8988T (cell line): ENCODE measurements around the gene GPC2.
"Not testable (repeated sequence)": the region's sequence is repeated elsewhere in the genome, so short reads cannot be mapped to it uniquely, and the experiment has no call there.

Experiments
- DNase-seq: peaks from one replicate; pipeline ENCODE4 v3.0.0; 2011

GPC2 gene

GRCh38 chr7:100148225-100148558, 29.0 kb downstream of the GPC2 start:
- no peak for DNase-seq

GRCh38 chr7:100147278-100147677, 29.9 kb downstream of the GPC2 start:
- DNase-seq: no peak

DNA sequence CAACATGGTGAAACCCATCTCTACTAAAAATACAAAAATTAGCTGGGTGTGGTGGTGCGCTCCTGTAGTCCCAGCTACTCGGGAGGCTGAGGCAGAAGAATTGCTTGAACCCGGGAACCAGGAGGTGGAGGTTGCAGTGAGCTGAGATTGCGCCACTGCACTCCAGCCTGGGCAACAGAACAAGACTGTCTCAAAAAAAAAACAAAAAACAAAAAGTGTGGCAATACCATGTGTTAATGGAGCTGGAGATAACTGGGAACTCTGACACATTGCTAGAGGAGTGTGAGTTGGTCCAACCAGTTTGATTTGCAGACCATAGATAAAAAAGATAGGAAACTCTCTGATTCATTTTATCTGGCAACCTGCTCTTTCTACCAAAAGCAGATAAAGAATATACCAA, 30.8 kb downstream of the GPC2 start:
- not testable (repeated sequence) for DNase-seq

GRCh38 chr7:100142461-100142860, 34.7 kb downstream of the GPC2 start:
- DNase-seq: no peak

DNA sequence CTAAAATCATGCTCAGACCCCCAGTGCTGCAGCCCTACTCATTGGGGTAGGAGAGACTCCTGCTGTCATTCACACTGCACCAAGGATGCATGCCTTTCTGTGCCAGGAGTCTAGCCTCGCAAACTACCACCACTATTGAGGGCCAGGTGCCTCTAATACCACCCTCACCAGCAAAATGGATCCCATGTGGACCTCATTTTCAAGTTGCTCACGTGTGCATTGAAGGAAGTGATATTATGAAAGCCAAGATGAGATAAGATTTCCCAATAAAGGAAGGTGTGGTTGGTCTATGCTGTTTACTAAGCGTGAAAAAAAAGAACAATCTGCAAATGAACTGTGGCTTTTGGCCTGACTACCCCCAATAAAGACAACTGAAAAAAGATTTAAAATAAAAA, 35.6 kb downstream of the GPC2 start:
- DNase-seq: no peak

DNA sequence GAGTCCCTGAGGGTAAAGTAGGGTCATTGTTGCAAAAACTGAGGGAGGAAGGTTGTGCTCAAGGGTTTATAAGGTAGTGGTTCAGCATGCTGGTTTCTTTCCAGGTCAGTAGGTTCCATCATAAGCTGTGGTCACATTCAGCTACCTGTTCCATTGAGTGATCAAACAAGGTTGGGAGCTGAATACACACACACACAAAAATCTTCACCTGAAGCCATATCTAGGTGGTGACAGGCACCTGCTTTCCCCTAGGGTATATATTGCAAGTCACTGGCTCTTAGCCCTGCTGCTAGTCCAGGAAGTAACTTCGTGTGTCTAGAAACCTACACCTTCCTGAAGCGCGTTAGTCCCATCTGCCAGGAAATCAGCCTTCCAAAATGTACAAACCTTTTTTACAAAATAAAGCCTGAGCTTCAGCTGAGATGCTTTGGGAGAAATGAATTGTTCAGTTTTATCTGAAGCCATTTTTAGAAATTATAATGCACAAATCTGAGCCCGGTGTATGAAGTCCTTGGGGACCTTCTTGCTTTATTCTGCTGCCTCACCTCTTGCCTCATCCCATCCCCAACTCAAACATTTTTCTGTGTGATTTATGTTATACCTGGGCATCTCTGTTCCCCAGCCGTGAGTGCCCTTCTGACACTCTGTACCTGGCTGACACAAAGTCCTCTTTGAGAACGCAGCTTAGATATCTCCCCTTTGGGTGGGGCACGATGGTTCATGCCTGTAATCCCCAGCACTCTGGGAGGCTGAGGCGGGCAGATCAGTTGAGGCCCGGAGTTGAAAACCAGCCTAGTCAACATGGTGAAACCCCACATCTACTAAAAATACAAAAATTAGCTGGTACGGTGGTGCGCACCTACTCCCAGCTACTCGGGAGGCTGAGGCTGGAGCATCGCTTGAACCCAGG, 39.1 kb downstream of the GPC2 start:
- no peak for DNase-seq

GRCh38 chr7:100132697-100133151, 44.5 kb downstream of the GPC2 start:
- DNase-seq: no peak

DNA sequence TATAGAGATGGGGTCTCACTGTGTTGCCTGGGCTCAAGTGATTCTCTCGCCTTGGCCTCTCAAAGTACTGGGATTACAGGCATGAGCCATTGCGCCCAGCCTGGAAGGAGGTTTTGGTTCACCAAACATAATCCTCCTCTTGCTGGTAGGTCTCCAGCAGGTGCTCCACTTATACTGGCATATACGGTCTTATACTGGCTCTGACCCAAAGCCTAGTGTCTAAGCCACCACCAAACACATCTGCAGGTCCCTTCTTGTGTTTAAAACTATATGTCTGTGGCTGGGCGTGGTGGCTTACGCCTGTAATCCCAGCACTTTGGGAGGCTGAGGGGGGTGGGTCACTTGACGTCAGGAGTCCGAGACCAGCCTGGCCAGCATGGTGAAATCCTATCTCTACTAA, 45.1 kb downstream of the GPC2 start:
- no peak for DNase-seq

GRCh38 chr7:100130608-100131453, 46.4 kb downstream of the GPC2 start:
- peak; percentile 70 for DNase-seq

GRCh38 chr7:100130220-100130607, 47.0 kb downstream of the GPC2 start:
- DNase-seq: not testable (repeated sequence)

GRCh38 chr7:100128637-100128963, 48.6 kb downstream of the GPC2 start:
- no peak for DNase-seq

DNA sequence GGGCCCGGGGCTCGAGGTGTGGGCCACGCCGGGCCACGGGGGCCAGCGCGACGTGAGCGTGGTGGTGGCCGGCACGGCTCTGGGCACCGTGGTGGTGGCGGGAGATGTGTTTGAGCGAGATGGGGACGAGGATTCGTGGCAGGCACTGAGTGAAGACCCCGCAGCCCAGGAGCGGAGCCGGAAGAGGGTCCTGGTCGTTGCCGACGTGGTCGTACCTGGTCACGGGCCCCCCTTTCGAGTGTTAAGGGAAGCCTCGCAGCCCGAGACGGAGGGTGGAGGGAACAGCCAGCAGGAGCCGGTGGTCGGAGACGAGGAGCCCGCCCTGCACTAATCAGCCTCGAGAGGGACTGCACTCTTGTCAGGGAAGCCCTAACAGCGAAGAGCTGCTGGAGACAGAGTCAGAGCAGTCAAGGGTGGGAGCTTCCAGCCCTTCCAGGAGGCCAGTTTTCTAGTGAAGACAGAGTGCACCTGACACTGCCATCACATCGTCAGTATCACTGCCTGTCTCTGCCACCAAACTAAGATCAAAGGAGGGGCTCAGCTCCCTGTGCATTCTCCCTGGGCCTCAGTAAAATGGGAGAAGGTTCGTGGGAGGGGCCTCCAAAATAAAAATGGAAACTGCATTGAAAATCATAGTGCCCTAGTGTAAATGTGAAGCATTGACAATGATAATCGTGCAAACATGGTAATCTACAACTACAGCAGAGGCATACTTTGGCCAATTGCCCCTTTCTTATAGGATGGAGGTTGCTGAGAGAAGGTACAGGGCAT, 49.1 kb downstream of the GPC2 start:
- no peak for DNase-seq

GRCh38 chr7:100126931-100127865, 50.0 kb downstream of the GPC2 start, which contains the start of gene MBLAC1:
Gene MBLAC1, plus strand, starts transcription at chr7:100126967. Its CDS starts 429 bp downstream, at chr7:100127396.
- peak; percentile 65 for DNase-seq

DNA sequence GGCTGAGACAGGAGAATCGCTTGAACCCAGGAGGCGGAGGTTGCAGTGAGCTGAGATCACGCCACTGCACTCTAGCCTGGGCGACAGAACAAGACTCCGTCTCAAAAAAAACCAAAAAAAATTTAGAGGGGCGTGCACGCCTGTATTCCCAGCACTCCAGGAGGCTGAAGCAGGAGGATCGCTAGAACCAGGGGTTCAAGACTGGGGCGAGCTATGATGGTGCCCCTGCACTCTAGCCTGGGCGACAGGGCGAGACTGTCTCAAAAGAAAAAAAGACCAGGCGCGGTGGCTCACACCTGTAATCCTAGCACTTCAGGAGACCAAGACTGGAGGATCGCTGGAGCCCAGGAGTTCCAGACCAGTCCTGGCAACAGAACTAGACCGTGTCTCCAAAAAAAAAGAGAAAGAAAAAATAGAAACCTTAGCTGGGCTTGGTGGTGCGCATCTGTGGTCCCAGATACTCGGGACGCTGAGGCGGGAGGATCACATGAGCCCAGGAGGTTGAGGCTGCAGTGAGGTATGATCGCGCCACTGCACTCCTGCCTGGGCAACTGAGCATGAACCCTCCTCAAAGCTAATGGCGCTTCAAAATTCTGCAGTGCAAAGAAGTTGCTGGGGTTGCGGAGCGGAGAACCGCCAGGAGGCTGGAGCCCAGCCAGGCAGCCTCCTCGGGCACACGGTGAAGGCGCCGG, 50.8 kb downstream of the GPC2 start:
- no peak for DNase-seq

DNA sequence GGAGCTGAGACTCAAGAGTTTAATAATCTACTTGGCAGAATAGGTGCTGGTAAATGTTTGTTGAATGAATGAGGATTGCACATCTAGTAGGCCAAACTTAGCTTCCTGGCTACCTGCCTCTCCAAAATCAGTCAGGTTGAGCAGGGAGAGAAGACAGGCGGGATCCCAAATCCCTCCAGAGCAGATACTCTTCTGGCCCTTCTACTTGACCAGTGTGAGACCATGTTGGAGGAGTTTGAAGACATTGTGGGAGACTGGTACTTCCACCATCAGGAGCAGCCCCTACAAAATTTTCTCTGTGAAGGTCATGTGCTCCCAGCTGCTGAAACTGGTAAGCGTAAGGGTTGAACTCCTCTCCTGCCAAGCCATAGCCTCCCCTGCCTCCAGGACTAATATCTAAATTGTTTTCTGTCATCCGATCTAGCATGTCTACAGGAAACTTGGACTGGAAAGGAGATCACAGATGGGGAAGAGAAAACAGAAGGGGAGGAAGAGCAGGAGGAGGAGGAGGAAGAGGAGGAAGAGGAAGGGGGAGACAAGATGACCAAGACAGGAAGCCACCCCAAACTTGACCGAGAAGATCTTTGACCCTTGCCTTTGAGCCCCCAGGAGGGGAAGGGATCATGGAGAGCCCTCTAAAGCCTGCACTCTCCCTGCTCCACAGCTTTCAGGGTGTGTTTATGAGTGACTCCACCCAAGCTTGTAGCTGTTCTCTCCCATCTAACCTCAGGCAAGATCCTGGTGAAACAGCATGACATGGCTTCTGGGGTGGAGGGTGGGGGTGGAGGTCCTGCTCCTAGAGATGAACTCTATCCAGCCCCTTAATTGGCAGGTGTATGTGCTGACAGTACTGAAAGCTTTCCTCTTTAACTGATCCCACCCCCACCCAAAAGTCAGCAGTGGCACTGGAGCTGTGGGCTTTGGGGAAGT, 52.6 kb downstream of the GPC2 start:
- no peak for DNase-seq

DNA sequence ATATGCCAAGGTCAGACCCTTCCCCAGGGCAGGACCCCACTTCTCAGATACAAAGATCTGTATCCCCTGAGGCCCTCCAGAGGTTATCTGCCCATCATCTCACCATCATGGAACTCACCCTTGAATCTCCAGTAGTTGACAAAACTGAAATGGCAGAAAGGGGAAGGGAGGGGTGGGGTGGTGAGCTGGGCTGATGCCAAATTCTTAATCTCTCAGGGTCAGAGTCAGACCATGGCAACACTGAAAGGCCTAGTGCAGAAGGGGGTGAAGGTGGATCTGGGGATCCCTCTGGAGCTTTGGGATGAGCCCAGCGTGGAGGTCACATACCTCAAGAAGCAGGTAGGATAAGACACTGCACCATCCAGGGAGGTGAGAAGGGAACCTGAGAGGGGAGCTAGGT, 54.6 kb downstream of the GPC2 start:
- DNase-seq: no peak

DNA sequence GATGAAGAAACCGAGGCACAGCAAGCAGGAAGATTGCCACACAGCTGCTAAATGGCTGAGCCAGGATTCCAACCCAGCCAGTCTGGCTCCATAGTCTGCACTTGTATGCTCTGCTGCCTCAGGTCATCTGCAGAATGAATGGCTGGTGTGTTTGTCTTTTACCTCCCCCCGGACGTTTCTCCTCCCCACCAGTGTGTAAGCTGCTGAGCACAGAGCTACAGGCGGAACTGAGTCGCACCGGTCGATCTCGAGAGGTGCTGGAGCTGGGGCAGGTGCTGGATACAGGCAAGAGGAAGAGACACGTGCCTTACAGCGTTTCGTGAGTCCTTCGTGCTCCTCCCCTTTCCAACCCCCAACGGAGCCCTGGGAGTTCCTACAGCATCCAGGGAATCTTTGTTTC, 55.1 kb downstream of the GPC2 start:
- DNase-seq: no peak

DNA sequence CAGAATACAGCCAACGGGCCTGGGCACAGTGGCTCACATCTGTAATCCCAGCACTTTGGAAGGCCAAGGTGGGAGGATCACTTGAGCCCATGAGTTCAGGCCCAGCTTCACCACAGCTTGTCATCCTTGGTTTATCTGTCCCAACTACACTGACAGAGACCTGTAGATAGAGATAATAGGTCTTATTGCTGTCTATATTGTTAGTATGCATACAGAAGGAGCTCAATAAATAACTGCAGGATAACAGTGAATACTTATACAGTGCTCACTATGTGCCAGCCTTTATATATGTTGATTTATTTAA, 56.5 kb downstream of the GPC2 start:
- no peak for DNase-seq

DNA sequence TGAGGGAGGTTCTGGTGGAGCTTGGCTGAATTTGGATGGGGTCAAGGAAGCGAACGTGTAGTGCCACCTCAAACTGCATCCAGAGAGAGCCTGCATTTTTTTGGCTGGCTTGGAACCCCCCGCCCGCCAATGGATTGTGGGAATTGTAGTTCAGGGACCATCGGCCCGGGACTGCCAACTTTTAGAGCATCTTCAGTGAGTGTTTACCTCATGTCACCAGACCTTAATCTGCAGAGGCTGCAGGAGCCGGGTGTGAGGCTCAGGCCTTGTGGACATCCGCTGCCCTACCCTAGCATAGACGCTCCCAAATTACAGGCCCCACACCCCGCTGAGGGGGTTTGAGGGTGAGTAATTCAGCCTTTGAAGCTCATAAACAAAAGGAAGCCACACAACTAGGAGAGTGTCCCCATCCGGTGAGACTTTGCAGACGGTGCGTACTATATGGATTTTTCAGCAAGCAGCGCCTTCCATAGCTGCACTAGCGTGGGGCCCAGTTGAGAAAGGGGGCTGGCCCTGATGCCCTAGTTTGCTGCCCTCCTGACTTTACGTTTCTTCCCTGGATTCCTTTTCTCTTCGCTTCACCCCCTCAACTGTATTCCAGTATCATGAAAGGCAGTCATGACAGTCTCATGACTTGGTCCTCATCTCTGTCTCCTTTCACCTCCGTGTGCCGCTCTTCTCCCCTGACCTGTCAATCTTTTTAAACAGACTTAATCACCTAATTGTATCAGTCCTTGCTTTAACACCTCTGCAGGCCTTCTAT, 57.0 kb downstream of the GPC2 start:
- DNase-seq: peak; percentile 59
